ENCODE data around the gene ADA.
A peak's percentile ranks its signal among the peaks of the same experiment; 100 is the strongest.

The ADA gene

GRCh38 chr20:44644667-44645131, 6.8 kb downstream of the ADA start:
- no peak for DNase-seq (ENCODE audit: low spot score)

DNA sequence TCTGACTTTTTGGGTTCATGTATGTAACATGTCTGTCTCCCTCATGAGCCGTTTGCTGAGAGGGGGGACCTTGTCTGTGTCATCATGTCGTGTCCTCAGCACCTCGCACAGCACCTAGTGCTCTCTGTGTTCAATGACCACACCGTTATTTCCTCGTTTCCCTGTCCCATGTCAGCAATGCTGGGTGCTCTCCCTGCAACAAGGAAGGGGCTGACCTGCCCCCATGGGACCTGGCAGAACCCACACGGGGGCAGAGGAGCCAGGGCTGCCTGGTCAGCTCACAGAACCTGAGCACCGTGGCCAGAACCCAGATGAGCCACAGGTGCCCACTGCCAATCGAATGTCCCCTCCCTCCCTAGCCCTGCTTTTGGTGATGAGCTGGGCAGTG, 7.3 kb downstream of the ADA start:
- no peak for DNase-seq (ENCODE audit: low spot score)

DNA sequence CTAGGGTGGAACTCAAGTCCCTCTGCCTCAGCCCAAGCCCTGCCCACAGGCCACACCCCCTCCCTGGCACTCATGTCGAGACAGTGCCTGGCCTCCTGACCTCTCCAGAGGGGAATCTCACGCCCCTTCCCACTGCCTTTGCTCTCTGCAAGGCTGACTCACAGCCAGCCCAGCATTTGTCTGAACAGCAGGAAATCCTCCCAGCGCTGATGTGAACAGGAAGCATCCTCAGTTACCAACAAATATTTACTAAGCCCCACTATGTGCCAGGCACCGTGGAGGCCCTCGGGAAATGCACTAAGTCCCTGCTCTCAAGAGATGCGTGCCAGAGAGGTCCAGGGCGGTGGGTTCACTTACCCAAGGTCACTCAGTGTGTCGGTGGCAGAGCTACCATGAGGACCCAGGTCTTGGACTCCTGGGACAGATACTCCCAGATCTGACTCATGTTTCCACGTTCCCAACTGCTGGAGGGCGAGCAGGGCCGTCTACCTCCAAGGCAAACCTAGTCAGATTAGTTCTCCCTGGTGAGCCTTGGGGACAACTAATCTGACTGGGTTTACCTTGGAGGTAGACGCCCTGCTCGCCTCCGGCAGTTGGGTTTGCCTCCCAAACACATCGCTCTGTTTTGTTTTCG, 7.8 kb downstream of the ADA start:
- DNase-seq (ENCODE audit: low spot score), result no peak

- DNase-seq (ENCODE audit: low spot score), result no peak
Measured at GRCh38 chr20:44643154-44643519, 8.4 kb downstream of the ADA start.

DNA sequence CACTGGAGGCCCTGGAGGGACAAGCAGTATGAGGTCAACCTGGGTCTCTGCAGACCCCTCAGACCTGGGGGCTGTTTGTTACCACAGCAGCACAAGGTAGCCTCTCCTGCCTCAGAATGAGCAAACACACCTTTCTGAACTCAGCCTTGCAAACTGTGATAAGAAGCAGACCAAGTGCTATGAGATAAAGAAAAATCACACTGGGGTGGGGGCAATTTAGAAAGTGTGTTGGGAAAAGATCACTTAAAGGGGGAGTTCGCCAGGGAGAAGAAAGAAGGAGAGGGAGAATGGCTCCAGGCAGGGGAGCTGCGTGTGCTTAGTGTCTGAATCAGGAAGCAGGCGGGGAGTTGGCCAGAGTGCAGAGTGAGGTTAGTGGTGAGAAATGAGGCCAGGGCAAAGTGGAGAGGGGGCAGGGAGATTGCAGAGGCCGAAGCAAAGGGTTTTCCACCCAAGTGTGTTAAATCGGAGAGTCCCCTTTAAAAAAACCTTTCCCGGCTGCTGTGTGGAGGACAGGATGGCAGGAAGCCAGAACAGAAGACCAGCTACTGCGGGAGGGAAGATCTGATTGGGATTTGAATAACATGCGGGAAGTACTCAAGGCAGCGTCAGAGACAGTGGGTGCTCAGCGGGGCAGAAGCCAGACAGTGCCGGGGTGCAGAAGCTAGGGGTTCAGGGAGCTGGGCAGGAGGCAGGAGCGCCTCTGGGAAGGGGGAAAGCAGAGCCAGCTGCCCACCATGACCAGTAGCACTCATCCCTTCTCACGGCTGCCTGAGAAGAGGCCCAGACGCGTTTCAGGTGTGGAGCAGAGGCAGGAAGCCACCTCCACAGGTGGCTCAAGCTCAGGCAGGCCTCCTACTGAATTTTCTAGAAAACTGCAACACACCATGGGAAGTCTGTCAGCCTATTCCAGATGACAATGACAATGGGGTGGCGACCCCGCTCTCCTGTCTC, 9.0 kb downstream of the ADA start:
- DNase-seq (ENCODE audit: low spot score), result peak; percentile 63

- no peak for DNase-seq (ENCODE audit: low spot score)
Measured at GRCh38 chr20:44641325-44641724, 10.2 kb downstream of the ADA start.

GRCh38 chr20:44640522-44640921, 11.0 kb downstream of the ADA start:
- DNase-seq (ENCODE audit: low spot score), result no peak

GRCh38 chr20:44637522-44638372, 13.8 kb downstream of the ADA start:
- DNase-seq (ENCODE audit: low spot score), result no peak

GRCh38 chr20:44637042-44637441, 14.5 kb downstream of the ADA start:
- no peak for DNase-seq (ENCODE audit: low spot score)

GRCh38 chr20:44635877-44636276, 15.6 kb downstream of the ADA start:
- DNase-seq (ENCODE audit: low spot score), result no peak

DNA sequence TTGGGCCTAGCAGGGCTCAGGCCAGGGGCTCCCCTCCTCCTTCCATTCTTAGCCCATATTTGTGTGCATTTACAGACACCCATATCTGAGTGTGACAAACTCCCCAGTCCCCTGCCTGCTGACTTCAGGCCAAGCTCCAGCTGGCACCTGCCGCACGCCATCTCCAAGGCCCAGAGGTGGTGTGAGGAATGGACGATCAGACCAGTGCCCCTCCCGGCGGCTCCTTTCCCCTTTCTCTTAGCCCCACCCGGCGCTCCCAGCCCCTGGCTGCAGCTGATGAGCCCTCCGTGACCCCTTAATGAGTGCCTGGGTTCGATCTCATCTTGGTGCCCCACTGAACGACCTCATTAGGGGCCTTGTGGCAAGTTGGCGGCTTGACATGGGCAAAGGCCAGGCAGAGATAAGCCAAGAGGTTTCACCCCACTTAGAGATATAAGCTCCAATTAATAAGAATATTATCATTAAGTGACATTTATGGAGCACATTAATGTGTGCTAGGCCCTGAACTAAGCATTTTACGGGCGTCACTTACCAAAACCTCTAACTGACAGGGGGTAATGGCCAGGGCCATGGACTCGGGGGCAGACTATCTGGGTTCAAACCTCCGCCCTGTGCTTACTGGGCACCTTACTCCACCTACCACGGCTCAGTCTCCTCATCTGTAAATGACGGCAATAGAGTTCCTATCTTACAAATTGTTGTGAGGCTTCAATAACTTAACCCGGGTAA, 17.5 kb downstream of the ADA start:
- no peak for DNase-seq (ENCODE audit: low spot score)

DNA sequence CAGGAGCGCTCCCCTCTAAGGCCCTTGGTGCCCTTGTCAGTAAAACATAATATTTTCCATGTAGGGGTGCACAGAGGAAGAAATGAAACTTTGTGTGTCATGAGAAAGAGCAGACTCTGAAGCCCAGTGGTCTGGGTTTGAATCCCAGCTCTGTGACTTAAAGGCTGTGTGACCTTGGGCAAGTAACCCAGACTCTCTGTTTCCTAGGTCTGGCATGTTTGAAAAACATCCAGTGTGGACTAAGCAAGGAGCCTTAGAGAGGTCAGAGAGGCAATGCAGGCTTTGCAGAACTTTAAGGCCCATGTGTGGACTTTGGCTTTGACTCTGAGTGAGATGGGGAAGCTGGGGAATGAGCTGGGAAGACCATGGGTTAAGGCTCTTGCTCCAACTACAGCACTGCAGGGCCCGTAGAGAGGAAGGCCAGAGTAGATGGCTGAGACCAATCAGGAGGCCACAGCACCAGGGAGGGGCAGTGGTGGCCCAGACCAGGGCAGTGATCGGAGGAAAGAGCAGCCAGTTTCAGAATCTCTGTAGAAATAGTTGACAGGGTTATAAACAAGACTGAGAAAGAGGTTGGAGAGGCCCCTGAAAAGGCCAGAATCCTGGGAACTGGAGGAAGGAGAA, 18.2 kb downstream of the ADA start:
- no peak for DNase-seq (ENCODE audit: low spot score)

GRCh38 chr20:44632103-44632752, 19.3 kb downstream of the ADA start:
- DNase-seq (ENCODE audit: low spot score), result no peak

- DNase-seq (ENCODE audit: low spot score), result no peak
Measured at GRCh38 chr20:44630297-44630696, 21.2 kb downstream of the ADA start.

GRCh38 chr20:44629542-44629941, 22.0 kb downstream of the ADA start:
- no peak for DNase-seq (ENCODE audit: low spot score)

- DNase-seq (ENCODE audit: low spot score), result no peak
Measured at GRCh38 chr20:44629017-44629385, 22.5 kb downstream of the ADA start.

DNA sequence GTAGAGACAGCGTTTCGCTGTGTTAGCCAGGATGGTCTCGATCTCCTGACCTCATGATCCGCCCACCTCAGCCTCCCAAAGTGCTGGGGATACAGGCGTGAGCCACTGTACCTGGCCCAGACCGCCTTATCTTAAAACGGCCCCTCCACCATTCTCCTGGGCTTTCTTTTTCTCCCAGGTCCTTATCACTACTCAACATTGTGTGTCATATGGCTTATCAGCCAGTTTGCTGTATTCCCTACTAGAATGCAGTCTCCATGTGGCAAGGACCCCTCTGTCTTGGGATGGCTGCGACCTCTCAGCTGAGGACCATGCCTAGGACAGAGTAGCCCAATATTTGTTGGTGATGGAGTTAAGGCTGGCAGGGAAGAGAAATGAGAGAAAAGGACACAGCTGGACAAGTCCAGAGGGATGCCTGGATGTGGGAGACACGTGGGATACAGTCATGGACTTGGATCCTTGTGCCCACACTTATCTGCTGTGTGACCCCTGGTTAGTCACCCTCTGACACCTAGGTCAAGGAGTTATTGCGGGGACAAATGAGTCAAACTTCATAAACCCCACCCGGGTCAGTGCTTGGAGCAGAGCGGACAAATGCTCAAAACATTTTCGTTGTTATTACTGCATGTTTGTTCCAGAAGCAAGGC, 24.0 kb downstream of the ADA start:
- DNase-seq (ENCODE audit: low spot score), result no peak

GRCh38 chr20:44626278-44626677, 25.2 kb downstream of the ADA start:
- no peak for DNase-seq (ENCODE audit: low spot score)

- DNase-seq (ENCODE audit: low spot score), result no peak
Measured at GRCh38 chr20:44625361-44625760, 26.1 kb downstream of the ADA start.

DNA sequence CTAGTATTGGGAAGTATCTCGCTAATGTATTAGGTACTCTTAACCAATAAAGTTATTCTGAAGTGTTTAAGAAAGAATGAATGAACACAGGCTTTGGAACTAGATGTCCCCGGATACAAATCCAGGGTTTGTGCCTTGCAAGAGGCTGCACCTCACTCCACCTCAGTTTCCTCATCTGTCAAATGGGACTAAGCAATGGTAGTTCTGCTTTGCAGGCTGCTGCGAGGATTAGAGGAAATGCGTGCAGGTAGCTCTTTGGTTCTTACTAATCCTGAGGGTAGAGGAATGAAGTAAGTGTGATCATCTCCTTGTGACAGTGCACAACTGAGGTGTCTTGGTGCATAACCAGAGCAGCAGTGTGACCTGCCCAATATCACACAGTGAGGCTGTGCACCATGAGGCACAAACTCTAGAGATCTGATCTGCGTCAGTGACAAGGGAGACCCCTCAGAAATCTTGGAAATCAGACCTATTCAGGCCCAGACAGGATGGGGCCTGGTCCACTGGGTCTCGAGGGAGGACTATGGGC, 26.7 kb downstream of the ADA start:
- no peak for DNase-seq (ENCODE audit: low spot score)

All from pons (tissue), 1 donor.